Eye (tissue), 1 donor: Measurements from ENCODE around the gene AADACL3.
"Not testable (repeated sequence)": the region's sequence is repeated elsewhere in the genome, so short reads cannot be mapped to it uniquely, and the experiment has no call there.

Experiments used
- DNase-seq: peaks from one replicate; pipeline ENCODE4 v3.0.0-alpha.2; 2015

The AADACL3 gene

GRCh38 chr1:12717301-12717838 is 1.5 kb downstream of the AADACL3 start:
- no peak for DNase-seq

DNA sequence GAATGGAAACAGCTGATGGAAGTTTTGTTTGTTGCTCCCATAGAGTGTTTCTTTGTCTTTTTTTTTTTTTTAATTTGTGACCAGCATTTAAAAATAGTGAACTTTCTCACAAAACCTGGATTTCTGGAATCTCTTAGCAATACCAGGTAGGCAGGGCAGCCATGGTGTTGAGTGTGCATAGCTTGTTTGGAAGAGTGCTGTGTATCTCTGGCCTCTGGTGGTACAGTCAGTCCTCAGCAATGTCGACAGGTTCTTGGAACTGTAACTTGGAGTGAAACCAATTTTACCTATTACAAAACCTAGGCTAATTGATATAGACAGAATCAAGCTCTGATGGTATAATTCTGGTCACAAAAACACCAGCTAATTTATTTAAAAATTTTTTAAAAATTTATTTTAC is 6.7 kb downstream of the AADACL3 start:
- no peak for DNase-seq

DNA sequence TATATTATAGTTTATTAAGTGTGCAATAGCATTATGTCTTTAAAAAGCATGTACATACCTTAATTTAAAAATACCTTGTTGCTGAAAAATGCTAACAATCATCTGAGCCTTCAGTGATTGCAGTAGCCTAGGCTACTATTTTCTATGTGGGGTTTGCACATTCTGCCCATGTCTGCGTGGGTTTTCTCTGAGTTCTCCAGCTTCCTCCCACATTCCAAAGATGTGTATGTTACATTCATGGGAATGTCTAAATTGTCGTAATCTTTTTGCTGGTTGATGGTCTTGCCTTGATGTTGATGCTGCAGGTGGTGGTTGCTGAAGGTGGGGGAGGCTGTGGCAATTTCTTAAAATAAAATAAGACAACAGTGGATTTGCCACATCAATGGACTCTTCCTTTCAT is 12.5 kb downstream of the AADACL3 start:
- DNase-seq: no peak

DNA sequence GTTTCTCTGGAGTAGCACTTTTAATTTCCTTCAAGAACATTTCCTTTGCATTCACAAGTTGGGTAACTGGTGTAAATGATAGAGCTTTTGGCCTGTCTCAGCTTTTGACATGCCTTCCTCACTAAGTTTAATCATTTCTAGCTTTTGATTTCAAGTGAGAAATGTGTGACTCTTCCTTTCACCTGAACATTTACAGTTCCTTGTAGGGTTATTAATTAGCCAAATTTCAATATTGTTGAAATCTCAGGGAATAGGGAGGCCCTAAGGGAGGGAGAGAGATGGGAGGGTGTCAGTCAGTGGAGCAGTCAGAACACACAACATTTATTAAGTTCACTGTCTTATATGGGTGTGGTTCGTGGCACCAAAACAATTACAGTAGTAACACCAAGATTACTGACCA is 14.2 kb downstream of the AADACL3 start:
- DNase-seq: no peak

- not testable (repeated sequence) for DNase-seq
These were observed 15.2 kb downstream of the AADACL3 start for GRCh38 chr1:12731084-12731483.

DNA sequence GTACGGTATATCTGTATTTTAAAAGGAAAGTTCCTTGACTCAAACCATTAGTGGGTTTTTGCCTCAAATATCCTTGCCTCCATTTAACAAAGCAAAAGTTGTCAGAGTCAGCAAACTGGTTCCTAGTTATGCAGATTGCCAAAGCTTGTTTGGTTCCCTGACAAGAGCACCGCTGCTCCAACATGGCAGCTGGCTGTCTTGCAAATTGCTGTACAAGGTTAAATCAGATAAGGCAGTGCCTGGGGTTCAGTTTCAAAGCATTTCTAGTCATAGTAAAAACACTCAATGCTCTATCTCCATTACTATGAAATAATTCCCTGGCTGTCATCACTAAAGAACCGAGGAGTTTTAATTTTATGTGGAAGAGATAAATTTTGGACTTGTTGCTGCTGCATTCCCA is 18.7 kb downstream of the AADACL3 start:
- no peak for DNase-seq

DNA sequence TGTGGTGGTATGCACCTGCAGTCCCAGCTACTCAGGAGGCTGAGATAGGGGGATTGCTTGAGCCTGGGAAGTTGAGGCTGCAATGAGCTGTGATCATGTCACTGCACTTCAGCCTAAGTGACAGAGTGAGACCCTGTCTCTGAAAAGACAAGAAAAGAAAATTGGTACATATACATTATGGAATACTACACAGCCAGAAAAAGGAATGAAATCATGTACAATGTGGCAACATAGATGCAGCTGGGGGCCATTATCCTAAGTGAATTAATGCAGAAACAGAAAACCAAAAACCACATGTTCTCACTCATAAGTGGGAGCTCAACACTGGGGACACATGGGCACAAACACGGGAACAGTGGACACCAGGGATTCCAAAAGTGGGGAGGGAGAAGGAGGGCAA is 23.0 kb downstream of the AADACL3 start:
- DNase-seq: no peak

GRCh38 chr1:12739613-12740012 is 23.7 kb downstream of the AADACL3 start:
- no peak for DNase-seq

DNA sequence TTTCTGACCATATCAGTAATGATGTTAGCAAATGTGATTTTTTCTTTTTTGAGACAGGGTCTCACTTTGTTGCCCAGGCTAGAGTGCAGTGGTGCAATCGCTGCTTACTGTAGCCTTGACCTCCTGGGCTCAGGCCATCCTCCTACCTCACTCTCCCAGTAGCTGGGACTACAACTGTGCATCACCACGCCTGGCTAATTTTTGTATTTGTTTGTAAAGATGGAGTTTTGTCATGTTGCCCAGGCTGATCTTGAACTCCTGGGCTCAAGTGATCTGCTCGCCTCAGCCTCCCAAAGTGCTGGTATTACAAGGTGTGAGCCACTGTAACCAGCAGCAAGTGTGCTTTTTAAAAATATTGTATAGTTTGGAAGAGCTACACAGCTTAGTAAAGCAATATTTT is 26.0 kb downstream of the AADACL3 start:
- DNase-seq: no peak

DNA sequence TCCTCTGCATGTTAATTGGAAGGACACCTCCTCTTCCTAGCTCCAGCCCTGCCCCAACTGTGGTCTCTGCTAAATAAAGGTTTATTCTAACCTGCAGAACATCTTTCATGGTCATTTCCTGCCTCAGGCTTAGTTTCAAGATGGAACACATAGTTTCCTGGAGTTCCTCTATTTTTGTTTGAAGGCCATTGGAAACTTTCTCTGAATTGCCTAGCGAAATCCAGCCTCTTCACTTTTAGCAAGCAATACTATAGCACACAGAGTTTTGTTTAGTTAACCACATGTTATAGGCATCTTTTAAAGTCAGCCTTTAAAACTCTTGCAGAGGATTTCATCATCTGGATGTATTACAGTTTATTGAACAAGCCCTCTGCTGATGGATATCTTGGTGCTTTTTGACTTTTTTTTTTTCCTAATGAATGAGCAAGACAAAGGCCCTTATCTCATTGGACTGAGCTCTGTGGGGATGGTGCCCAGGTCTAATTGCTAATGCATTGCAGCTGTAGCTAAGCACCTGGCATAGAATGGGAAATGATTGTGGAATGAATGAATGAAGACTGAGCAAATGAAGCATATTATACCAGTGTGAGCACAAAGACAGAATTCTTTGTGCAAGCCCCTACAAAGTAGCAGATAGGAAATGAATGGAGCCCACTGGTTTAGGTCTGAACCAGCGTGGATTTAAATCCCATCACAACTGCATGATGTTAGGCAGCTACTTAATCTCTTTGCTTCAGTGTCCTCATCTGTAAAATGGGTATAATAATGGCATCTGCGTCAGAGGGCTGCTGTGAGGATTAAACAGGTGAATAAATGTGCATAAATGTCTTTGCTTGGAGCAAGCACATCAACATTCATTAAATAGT is 29.4 kb downstream of the AADACL3 start:
- no peak for DNase-seq

DNA sequence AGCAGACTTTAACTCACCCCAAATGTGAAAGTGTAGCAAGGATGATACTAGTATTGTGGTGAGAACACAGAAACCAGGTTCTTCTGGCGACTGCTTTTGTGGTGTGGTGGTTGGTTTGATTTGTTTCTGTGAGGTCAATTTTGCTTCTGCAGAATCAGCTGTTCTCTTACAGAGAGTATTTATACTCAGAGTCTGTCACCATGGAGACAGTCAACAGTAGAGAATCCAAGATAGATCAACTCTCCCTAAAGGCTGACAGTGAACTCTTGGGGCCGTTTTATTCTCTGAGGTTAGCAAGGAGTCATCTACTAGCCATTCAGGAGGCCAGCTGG is 30.0 kb downstream of the AADACL3 start, which contains the start of gene CFAP107:
Gene CFAP107 (plus strand): TSS at position 209 of the 332 bp plus-strand sequence. CDS start 231 bp downstream, outside the sequence.
- peak; percentile 4 for DNase-seq

DNA sequence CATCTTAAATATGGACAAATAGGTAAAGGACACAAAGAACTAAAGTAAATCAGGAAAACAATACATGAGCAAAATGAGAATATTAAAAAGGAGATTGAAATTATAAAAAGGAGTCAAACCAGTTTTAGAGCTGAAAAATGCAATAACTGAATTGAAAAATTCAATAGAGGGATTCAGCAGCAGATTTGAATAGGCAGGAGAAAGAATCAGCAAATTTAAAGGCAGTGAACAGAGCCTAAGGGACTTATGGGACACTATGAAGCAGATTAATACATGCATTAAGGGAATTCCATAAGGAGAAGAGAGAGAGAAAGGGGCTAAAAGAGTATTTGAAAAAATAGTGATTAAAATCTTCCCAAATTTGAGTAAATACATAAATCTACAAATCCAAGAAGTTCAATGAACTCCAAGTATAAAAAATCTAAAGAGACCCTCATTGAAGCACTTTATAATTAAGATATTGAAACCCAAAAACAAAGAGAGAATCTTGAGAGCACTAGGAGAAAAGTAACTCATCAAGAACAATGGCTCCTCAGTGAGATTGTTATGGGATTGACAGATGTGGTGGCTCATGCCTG is 33.0 kb downstream of the AADACL3 start:
- no peak for DNase-seq

- DNase-seq: no peak
These were observed 38.8 kb downstream of the AADACL3 start for GRCh38 chr1:12754738-12755137.

GRCh38 chr1:12756273-12756672 is 40.4 kb downstream of the AADACL3 start:
- no peak for DNase-seq

DNA sequence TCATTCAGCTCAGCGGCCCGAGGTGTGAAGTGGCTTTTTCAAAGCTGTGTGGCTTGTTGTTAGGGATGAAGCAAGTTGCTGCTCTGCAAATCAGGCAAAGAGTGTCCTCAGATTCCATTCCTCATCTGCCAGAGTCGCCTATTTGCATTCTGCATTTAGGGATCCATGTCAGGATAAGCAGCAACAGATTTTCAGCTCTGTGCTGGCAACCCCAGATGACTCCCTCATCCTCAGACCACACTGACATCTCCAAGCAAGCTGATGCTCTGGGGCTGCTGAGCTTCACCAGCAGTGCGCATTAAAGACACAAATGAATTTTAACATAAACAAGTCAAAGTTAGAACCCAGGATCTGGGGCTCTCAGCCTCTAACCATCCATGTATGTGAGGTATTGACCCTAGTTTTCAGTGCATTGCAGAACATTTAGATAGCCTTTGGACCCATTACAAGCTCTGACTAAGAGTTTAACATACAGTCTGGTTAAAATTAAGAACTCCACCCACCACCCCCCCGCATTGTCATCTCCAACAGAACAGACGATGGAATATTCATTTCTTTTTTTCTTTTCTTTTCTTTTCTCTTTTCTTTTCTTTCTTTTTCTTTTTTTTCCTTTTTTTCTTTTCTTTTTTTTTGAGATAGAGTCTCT is 41.0 kb downstream of the AADACL3 start:
- DNase-seq: no peak

- no peak for DNase-seq
These were observed 41.9 kb downstream of the AADACL3 start for GRCh38 chr1:12757836-12758235.

GRCh38 chr1:12760256-12760795 is 44.4 kb downstream of the AADACL3 start:
- DNase-seq: no peak

GRCh38 chr1:12761781-12762180 is 45.9 kb downstream of the AADACL3 start:
- DNase-seq: no peak

DNA sequence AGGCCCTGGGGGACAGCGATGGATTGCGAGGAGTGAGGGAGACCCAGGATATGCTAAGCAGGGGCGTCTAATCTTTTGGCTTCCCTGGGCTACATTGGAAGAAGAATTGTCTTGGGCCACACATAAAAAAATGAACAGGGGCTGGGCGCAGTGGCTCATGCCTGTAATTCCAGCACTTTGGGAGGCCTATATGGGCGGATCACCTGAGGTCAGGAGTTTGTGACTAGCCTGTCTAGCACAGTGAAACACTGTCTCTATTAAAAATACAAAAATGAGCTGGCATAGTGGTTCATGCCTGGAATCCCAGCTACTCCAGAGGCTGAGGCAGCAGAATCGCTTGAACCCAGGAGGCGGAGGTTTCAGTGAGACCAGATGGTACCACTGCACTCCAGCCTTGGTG is 46.9 kb downstream of the AADACL3 start:
- no peak for DNase-seq

DNA sequence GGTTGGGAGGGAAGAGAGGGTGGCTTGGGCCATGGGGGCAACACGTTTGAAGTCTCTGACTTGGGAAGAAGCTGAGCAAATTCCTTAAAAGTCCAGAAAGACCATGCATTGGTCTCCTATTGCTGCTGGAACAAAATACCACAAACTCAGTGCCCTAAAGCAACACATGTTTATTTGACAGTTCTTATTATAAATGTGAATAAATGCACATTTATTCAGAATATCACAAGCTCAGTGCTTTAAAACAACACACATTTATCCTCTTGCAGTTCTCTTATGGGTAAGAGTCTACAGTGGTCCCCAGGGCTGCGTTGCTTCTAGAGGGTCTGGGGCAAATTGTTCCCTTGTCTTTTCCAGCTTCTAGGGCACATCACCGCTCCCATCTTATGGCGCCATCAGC is 47.6 kb downstream of the AADACL3 start:
- DNase-seq: no peak

GRCh38 chr1:12764016-12764415 is 48.1 kb downstream of the AADACL3 start:
- DNase-seq: no peak

DNA sequence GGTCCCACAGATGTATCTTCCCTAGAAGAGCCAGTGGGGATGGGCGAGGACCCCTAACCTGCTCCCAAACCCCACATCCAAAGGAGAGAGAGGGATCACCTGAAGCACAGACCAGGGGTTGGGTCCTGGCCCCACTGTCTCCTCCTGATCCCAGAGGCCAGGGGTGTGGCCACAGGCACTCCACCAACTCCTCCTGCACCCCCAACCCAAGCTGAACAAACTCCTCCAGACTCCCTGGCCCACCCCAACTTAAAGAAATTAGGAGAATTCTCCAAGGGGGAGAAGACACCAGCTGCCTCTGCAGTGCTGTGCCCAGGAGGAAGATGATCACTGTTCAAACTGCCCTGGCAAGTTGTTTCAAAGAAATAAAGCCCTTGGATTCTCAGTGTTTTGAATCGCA is 53.1 kb downstream of the AADACL3 start:
- DNase-seq: no peak

DNA sequence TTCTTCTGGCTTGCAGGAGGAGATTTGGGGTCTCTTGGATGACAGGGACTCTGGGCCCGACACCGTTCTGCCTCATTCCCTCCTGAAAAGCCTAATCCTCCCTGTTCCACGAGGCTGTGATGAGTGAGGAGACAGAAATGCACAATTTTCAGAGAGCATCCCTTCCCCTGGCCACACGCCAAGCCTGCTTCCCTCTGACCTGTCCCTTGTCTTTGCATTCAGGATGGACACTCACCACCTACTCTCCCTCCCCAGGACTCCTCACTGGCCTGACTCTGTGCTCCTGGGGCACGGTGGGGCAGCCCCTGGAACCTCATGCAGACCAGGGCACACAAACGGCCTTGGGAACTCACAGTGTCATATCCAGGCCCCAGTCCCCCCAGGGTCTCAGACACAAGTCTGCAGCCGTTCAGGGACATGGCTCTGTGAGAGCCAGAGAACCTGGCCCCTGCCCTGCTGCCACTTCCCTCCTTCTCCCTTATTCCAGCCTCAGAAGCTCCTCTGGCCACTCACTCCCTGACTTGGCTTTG is 54.1 kb downstream of the AADACL3 start:
- DNase-seq: no peak
